CD4-positive, alpha-beta T cell treated with Interleukin-6 for 4 hours (primary cell): ENCODE data around the gene RHOBTB3.

ENCODE experiments used
- DNase-seq: peaks from one replicate; pipeline ENCODE4 v3.0.0-alpha.2; 2020; ENCODE audit warnings: mixed read lengths

The RHOBTB3 gene

DNA sequence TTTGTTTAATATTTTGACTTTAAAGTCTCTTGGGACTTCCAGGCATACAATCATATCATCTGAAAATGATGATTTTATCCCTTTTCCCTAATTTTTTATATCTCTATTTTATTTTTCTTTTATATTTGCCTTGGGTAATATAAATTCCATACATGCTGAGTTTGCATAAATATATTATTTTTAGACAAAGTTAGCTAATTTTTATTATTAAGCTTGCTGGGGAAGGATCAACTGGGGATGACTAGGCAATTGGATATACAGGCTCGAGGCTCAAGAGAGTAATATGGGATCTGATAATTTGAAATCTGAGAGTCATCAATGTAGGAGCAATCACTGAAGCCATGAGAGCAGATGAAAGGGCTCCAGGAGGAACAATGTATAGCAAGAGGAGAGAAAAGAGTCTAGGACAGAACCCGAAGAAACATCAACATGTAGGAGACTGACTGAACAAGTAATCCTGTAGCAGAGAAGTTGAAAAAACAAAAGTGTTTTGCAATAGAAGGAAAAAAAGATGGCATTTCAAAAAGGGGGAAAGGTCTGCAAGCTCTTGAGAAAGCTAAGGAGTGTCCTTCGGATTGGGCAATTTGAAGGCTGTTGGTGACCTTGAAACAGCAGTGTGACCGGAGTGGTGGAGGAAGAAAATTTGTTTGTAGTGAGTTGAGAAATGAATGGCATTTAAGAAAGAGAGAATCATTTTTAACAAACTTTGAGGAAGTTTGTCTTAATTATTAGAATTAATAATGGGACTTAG is 17.0 kb upstream of the RHOBTB3 start:
- DNase-seq: no peak

DNA sequence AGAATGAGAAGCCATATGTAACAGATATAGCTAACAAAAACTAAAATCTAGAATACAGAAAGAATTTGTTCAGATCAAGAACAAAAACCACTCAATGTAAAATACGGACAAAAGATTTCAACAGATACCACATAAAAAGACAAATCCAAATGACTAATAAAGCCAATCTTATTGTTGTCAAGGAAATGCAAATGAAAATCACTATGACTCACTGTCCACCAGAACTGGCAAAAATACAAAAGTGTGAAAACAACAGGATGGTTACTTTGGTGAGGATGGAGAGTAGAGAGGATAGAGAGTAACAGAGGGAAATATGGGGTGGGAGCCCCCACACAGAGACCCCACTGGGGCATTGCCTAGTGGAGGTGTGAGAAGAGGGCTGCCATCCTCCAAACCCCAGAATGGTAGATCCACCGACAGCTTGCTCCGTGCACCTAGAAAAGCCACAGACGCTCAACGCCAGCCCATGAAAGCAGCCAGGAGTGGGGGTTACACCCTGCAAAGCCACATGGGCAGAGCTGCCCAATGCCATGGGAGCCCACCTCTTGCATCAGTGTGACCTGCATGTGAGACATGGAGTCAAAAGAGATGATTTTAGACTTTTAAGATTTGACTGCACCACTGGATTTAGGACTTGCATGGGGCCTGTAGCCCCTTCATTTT is 15.2 kb upstream of the RHOBTB3 start:
- no peak for DNase-seq

DNA sequence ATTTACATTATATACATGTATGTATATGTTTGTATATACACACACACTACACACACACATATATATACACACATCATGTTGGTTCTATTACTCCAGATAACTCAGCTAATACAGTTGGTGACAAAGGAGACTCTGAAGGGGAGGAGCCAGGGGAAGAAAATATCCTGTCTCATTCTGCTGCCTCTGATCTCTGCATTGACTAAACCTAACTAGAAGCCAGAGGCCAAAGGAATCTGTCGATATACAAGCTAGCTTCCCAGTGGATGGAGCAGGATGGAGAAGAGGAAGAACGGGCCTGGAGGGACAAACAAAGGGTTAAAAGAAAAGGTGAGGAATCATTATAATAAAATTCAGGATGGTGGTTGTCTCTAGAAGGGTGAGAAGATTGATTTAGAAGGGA is 13.7 kb upstream of the RHOBTB3 start:
- no peak for DNase-seq

DNA sequence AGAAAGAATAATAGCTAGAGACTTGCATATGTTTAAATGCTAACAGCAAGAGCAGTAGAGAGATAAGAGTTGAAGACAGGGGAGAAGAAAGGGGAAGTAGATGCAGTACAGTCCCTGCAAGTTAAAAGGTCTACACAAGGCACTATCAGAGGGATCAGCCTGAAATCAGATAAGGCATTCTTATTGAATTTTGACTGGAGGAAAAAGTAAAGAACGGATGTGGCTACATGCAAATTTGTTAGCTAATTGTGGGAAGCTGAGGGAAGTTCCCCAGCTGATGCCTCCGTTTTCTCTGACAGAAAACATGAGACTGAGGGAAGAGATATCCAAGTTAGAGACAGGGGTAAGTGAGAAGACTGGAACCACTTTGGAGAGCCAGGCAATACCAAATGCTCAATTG is 12.9 kb upstream of the RHOBTB3 start:
- peak; percentile 6 for DNase-seq

DNA sequence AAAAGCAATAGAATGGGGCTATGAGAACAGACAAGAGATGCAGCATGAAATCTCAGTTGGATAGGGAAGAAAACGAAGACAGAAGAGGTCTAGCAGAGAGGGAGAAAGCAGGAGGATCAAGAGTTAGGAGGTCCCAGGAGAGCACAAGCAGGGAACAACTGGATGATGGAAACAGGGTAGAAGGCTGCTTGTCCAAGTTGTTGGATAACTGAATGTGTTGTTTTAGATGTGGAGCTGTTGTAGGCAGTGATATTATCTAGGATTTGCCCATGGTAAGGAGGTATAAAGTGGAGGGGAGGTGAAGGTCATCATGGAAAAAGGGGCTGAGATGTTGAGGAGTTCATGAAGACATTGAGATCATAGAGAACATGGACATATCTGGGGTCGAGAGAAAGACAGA is 12.4 kb upstream of the RHOBTB3 start:
- no peak for DNase-seq

DNA sequence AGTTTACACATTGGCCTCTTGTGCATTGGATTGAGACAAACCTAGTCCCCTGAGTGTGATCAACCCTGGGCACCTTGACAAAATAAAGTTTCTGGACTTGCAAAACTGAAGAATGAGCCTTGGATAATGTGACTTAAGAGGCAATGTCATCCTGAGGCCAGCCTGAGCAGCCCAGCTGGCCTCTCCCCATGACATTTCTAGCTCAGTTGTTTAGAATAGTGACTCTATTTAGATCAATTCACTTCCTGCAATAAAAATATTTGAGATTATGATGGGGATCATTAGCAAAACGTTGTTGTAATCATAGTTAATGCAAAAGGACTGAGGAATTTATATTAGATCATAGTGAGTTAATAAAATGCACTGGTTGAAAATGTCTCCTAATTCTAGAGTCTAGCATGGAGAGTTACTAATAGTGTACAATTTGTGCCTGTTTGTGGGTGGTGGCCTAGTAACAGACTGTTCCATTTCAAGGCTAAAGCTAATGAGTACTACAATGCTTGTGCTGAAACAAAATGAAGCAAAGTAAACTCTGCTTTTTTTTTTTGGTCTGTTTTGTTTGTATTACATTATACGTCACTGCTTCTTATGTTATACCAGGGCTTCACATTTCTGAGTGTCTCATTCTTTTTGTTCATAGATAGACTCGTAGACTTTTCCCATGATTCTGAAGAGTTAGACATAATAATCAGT is 10.9 kb upstream of the RHOBTB3 start:
- no peak for DNase-seq

DNA sequence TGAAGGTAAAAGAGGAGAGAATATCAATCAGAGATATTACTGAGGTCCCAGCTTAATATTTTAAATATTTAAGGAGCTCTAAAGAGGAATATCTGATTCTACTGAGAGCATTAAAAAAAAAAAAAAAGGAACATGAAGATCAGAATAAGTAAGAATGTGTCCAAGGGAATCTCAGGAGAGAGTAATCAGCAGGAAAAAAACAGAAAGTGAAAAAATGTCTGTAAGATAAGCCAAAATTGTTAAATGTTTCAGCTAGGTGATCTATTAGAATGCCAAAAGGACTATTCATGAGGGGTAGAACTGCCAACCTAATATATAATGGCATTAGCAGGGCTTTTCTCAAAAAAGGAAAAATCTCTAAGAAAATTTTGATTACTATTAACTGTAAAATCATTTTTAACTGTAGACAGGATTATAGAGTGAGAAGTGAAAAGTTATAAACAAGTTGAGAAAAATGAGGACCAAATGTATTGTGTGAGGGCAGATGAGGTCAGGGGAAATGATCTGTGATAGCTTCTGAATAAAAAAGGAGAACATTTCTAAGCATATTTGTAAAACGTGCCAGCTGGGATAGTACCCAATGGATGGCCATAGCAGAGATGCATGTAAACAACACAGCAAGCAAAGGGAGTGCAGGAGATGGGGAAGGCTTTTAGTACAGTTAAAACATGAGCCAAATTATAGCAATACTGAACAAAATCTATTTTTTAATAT is 9.4 kb upstream of the RHOBTB3 start:
- no peak for DNase-seq

DNA sequence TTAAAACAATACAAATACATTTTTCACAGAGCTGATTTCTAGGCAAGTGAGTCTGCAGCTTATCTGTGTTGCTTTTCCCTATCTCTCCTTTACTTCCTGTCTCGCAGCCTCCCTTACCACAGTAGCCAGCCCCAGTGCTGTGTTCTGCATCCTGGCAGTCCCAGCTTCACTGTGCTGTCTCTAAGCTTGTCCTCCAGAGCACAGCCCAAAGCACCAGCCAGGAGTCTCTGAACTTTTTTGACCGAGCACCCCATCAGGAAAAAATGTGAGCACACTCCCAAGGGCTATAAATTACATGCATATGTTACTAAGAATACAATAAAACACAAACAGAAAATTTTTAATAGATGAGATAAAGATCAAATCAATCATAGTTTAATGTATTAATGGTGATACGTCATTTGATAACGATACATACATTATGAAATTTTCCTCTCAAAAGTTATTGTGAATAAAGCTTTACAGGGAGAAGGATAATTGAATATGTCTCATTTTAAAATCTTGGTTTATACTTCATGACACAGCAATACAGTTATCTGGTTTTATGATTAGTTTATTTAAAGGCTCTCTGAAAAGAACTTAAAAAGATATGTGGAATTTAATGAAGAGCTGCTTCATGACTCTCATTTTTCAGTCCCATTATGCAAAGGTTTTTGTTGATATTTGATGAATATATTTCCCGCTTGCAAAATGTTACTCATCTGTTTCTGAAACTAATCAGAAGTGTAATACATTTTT is 7.3 kb upstream of the RHOBTB3 start:
- DNase-seq: no peak

DNA sequence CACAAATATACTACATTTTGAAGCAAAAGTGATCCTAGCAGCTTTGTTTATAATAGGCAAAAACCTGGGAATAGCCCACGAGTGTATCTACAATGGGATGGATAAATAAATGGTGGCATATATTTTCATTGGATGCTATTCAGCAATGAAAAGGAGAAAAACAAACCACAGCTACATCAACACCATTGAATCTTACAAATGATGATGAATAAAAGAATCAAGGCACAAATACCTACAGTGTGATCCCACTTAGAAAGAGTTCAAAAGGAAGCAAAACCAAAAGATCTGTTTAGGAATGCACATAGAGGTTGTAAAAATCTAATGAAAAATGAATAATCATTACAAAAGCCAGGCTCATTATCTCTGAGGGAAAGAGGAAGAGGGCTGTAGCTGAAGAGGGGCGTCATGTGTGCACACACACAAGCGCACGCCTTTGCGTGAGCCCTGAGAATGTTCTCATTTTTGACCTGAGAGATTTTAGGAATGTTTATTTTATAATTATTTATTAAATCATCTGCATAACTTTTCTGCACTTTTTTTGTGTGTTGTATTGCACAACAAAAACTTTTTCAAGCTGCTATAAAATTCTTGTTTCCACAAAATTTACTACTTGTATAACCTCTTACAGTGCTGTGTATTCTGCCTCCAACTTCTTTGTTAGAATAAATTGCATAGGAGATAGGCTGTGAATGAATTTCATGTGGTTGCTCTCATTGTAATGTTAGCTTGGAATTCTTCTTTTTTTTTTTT is 5.9 kb upstream of the RHOBTB3 start:
- no peak for DNase-seq

DNA sequence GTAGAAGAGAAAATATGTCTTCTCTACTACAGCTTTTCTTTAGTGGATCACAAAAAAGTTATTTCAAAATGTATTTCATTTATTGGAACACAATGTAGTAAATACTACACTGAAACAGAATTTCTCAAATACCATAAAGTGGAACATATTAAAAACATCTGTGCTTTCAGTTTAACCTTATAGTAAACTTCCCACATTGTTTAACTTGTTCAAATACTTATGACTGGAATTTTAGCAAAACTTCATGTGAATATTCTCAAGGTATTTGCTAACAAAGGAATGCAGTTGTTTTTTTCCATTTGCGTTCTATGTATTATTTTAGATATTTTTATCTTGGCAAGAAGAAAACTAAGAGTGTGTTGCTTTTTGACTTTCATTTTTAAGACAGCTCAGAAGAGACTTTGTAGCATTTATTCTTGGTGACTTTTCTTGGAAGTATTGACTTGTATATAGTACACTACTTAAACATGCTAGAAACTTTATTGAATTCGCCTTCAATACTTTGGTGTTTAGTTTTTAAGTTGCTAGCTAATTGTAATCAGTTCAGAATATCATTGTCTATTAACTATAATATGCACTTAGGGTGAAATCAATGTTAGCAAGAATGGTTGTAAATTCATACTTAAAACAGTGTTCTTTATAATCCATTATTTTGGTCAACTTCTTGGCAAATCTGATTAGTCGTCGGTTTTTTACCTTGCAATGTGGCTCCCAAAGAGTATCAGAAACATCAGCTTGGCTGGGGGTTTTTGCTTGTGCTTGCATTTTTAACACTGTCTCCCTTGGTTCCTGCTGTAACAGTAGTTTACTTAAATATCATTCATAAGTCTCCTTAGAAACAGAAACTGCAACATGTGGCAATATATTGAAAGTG is 5.0 kb upstream of the RHOBTB3 start:
- no peak for DNase-seq

DNA sequence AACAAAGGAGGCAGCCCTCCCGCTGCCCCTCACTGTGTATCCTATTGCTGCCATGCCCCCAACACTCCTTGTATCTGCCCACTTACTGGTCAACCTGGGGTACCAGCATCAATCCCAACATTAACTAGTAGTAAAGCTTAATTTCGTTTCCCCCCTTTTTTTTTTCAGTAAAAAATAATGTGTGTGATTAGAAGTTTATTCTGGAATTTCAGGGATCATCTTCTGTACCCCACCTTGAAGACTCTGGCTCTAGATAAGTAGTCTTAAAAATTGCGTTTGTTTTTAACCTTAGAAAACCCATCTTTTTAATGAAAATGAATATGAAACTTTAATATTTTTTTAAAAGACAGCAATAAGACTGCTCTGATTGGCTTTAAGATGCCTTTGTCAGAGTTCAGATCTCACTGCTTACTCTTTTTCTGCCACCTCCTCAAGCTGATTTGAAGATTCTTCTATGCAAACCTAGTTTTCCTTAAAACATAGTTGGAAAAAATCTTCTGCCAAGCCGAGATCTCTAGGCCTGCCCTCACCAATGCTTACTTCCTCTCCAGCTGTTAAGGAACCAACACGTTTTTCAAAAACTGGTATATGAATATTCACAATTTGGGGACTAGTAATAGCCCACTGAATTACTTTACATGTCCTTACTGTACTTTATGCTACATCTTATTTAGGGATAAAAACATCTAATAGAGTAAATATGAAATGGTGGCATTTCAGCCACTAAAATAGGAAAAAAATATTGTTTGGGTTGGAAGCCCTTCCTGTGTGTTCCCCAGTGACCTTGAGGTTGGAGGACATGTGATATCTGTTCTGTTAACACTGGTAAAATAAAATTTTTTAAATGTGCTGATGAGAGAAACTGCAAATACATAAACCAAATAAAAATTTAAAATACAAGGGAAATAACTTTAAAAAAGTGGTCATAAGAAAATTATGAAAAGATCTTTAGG is 4.0 kb upstream of the RHOBTB3 start:
- DNase-seq: no peak

DNA sequence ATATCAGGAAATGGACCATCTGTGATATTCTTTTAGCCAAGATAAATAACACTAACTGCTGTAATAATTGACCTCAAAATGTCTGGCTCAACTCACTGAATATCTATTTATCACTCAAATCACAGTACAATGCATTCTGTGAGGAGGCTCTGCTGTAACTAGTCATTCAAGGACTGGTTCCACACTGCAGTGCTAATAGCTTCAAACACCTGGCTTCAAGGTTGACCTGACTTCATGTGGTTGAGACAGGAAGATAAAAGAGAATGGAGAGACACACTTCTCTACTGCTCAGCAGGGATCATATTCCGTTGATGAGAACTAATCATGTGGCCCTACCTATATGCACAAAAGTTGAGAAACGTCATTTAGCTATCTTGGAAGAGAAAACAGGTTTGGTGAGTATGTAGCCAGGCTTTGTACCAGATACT is 3.4 kb upstream of the RHOBTB3 start:
- DNase-seq: no peak

DNA sequence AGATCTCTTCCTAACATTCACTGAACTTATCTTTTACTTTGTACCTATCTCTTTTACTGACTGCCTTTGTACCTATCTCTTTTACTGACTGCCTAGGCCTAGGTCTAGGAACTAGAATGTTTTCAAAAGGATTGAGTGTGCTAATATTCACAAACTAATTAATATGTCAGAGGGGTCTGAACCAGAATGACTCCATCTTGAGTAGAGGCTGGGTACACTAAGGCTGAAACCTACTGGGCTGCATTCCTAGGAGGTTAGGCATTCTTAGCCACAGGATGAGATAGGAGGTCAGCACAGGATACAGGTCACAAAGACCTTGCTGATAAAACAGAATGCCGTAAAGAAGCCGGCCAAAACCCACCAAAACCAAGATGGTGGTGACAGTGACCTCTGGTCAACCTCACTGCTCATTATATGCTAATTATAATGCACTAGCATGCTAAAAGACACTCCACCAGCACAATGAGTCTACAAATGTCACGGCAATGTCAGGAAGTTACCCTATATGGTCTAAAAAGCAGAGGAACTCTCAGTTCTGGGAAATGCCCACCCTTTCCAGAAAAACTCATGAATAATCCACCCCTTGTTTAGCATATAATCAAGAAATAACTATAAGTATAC is 2.5 kb upstream of the RHOBTB3 start:
- DNase-seq: no peak

DNA sequence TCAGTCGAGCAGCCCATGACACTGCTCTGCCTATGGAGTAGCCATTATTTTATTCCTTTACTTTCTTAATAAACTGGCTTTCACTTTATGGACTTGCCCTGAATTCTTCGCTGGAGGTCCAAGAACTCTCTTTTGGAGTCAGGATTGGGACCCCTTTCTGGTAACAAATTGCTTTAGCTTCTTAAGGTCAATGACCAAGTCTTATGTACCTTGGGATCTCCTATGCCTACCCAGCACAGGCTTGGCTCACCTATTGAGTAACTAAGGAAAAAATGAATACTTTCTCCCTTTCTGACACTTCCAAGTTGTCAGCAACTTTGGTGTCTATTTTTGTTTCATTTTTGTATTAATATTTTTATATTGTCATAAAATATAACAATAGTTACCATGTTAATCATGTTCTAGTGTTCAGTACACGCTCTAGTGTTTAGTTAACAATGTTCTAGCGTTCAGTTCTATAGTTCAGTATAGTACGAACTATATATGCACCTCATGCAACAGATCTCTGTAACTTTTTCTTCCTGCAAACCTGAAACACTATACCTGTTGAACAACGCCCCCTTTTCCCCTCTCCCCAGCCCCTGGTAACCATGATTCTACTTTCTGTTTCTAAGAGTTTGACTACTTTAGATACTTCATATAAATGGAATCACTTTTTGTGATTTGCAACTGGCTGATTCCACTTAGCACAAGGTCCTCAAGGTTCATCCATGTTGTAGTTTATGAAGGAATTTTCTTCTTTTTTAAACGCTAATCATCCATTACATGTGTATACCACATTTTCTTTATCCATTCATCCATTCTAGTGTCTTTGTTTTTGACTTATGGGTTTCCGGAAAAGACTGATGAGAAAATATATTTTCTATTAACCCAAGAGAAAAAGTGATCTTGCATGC is 1.8 kb upstream of the RHOBTB3 start:
- DNase-seq: no peak

DNA sequence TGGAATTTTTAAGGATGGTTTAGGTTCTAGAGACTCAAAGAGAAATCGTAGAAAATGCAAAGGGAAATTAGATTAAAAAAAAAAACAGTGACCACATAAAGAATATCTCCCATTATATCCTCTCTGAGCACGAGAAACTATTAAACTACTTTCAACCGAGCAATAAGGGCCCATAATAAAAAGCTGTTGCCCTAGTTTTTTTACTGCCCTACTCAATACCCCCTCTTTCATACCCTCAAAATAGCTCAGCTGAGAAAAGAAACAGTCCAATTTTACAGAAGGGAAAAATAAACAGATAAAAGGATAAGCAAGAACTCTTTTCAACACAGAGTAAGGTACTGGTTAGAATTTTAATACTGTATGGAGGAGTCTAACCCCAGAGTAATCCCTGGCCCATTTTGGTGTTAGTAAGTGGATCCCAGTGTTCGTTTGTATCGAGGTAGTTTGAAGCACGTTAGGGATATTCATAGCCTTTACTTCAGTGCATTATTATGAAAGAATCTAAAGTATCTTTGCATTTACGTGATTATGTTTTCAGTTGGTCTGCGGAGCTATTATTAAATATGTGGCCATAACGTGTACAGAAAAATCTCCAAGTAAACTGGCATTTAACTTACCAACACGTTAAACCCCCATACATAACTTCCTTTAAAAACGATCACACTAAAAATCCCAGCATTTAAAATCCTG is 980 bp upstream of the RHOBTB3 start:
- no peak for DNase-seq

DNA sequence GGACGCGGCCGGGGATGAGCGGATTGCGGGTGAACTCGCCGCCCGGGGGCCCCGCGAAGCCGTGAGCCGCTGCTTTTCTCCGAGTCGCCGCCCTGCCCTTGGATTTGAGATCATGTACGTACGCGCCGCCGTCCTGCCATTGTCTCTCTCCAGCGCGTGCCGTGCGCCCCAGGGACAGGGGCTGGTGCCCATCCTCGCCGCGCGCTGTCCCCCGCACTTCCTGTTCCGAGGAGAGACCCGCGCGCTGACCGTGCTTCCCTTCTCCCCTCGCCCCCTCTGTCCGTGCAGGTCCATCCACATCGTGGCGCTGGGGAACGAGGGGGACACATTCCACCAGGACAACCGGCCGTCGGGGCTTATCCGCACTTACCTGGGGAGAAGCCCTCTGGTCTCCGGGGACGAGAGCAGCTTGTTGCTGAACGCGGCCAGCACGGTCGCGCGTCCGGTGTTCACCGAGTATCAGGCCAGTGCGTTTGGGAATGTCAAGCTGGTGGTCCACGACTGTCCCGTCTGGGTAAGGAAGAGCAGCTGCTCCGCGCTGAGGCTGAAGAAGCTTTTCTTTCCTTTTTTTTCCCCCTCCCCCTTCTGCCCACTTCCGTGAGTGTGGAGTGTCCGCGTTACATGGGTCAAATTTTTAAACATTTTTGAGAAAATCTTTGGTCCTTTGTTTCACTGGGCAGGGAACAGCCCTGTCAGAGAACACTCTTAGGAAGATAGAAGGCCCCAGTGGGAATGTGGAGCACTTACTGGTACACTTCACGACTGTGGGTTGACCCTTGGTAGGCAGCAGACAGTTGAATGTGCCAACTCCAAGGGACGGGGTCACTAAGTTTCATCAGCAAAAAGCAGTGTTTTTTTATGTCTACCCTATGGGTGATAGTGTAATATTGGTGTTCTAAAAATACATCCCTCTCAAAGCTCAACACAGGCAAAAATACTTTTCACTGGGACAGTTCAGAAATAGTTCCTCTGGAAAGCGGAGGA is 727 bp downstream of the RHOBTB3 start:
- DNase-seq: peak; percentile 22
